ENCODE measurements around the gene CDH5. TPM values are rescaled to one million over a fixed set of nuclear protein-coding genes. Genes with fewer than 3 reads are reported as not detected.
A peak's percentile ranks its signal among the peaks of the same experiment; 100 is the strongest.

The CDH5 gene
- total and polyA plus RNA-seq, 9 donors, result 6.0 to 36.8 (median 13.4) TPM

DNA sequence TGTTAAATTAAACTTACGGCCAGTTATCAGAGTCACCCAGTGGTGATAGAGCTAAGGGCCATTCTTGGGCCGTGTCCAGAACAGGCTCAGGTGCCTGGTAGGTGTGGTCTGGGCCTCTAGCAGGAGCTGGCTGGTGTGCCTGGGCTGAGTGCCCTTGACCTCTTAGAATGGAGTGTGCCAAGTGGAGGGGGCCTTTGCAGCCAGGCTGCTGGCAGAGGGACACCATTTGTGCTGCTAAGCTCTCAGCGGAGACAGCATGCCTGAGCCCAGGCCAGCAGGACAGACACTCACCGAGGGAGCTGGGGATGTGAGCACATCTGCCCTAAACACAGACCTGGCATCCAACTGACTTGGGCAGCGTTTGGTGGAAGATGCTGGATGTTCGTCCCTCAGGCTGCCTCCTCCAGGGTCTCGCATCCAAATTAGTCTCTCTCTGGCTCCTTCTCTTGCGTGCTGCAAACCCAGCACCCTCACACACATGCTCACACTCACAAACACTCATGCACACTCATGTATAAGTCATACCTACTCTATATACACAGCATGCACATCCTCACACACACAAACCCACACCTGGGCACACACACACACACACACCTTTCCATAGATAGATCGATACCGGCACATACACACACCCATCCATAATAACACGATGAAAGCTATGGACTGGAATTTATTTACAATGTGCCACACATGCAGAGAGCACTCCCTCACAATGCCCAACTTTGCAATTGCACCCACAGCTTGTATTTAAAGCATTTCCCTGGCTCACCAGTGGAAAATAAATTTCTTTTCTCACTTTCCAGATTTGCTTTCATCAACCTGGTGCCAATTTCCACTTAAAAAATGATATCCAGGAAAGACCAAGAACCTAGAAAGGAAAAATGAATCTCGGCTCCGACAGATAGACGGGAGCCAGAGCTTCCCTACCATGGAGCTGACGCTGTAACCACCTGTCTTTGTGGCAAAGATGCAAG is 33.6 kb upstream of the CDH5 start:
- no peaks in the 10 kb centered on the region for H3K9me3 ChIP-seq
- no peak overlapping the region for H3K4me3 ChIP-seq
- H3K4me1 ChIP-seq (ENCODE audit: insufficient read depth), result peaks cover 3% of the 10 kb centered on the region
- DNase-seq, result no peak
- no peak overlapping the region for H3K27ac ChIP-seq
- TF ChIP-seq, protein P1, sequence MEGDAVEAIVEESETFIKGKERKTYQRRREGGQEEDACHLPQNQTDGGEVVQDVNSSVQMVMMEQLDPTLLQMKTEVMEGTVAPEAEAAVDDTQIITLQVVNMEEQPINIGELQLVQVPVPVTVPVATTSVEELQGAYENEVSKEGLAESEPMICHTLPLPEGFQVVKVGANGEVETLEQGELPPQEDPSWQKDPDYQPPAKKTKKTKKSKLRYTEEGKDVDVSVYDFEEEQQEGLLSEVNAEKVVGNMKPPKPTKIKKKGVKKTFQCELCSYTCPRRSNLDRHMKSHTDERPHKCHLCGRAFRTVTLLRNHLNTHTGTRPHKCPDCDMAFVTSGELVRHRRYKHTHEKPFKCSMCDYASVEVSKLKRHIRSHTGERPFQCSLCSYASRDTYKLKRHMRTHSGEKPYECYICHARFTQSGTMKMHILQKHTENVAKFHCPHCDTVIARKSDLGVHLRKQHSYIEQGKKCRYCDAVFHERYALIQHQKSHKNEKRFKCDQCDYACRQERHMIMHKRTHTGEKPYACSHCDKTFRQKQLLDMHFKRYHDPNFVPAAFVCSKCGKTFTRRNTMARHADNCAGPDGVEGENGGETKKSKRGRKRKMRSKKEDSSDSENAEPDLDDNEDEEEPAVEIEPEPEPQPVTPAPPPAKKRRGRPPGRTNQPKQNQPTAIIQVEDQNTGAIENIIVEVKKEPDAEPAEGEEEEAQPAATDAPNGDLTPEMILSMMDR (IDR thresholded peaks at IDR 0.05), result no peak
- no peak for TF ChIP-seq POLR2A (IDR thresholded peaks at IDR 0.05)
- no peak for TF ChIP-seq EP300 (IDR thresholded peaks at IDR 0.05)
- intact Hi-C loops (cut with DNase I), result no loop called here
- H3K27me3 ChIP-seq, result no peaks in the 10 kb centered on the region
- H3K36me3 ChIP-seq, result no peaks in the 10 kb centered on the region
- WGBS, 3 donors, result 88 to 93% (median 90%) methylated on average over 15 of the region's 15 CpGs

DNA sequence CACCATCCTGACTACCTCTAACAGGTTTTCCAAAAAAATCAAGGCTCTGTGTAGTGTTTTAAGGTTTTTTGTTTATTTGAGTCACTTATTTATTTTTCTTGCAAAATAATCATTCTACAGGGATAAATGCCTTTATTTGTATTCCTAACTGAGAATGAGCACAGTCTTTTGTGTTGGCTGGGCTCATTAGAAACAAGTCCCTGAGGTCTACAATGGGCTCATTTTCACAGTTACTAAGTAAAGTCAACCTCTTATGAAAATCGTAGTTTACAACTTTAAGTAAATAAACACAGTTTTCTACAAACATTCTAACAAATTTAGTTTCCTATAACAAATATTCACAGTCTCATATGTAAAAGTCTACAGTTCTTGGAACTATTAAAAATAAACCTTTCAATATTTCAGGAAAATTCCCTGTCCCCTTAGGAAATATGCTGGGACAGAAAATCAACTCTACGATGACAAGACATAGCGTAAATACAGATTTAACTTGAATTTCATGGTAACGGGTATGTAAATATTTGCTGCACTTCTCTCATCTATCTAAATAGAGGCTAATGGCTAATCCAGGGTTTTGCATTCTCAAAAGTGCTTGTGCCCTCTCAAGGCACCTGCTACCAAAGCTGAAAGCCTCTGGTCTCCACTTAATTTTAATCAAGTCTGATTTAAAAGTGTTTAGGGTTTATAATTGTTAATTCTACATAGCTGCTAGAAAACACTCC is 31.5 kb upstream of the CDH5 start:
- Histone ChIP-seq H3K9me3 (no peaks in the 10 kb centered on the region), H3K4me3 (no peak overlapping the region), H3K27me3 (no peaks in the 10 kb centered on the region), H3K4me1 (ENCODE audit: insufficient read depth) (peaks cover 3% of the 10 kb centered on the region), H3K36me3 (no peaks in the 10 kb centered on the region), H3K27ac (no peak overlapping the region)
- intact Hi-C loops (cut with DNase I), result no loop called here
- 69 to 78% (median 77%) methylated on average over 4 of the region's 4 CpGs for WGBS, 3 donors
- TF ChIP-seq, protein P1 (IDR thresholded peaks at IDR 0.05), result no peak
- DNase-seq, result no peak

DNA sequence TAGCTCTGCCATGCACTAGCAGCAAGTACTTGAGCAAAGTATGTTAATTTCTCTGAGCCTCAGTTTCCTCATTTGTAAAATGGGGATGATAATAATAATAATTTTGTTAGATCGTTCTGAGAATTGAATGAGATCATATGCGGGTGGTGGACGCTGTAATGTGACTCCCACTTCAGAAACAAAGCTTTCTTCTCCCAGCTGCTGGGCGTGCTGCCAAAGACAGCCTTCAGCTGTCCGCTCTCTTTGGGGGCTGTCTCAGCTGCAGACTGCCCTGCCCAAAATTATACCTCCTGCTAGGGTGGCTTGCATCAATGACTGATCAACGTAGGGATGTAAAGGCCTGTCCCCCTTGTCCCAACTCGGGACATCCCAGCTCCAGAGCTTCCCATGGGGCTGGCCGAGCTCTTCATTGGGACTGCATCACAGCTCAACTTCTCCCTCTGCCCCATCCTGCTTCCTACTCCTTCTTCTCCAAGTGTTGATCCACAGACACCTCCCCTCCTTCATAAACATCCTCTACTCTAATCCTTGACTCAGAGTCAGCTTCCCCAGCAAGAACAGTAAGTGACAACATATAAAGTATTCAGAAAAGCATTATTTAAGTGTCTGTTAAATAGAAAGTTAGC is 30.7 kb upstream of the CDH5 start:
- Histone ChIP-seq H3K4me3 (no peak overlapping the region), H3K36me3 (no peaks in the 10 kb centered on the region), H3K9me3 (no peaks in the 10 kb centered on the region), H3K4me1 (ENCODE audit: insufficient read depth) (peaks cover 3% of the 10 kb centered on the region), H3K27ac (no peak overlapping the region), H3K27me3 (no peaks in the 10 kb centered on the region)
- TF ChIP-seq, protein P1 (IDR thresholded peaks at IDR 0.05), result no peak
- TF ChIP-seq EP300 (IDR thresholded peaks at IDR 0.05), result no peak
- no peak for TF ChIP-seq POLR2A (IDR thresholded peaks at IDR 0.05)
- WGBS, 3 donors, result 6 to 8% (median 7%) methylated on average over 8 of the region's 8 CpGs
- intact Hi-C loops (cut with DNase I), result no loop called here
- peak; percentile 29 to 67 (median 60) for DNase-seq

DNA sequence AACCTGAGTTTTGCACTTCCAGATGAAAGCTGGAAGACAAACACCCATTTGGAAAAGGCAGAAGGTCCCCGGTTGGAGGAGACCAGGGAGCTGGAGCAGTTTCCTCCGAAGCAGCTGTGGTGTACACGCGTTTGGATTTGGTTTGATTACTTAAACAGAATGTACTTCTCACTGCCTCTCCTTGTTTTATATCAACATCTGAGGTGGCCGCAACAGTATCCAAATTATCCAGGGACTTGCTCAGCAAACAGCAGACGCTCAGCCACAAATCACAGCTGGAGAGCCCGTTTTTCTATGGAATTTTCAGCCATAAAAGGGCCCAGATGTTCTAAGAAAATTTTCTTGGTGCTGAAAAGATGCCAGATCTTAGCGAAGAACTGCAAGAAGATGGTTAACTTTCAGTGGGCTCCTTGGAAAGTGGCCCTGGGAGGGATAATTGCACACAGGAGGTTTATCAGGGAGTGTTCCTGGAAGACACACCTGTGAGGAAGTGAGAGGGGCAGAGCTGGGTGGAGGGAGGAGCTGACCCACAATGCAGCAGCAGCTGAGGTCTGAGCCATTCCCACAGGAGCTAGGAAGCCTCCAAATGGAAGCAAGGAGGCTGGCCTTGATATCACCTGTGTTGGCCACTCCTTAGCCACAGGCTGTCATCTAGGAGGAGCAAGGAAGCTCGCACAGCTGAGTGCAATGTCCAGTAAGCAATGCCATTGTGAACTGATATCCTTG is 28.9 kb upstream of the CDH5 start:
- Histone ChIP-seq H3K27ac (no peak overlapping the region), H3K4me3 (no peak overlapping the region), H3K4me1 (ENCODE audit: insufficient read depth) (peaks cover 3% of the 10 kb centered on the region), H3K27me3 (no peaks in the 10 kb centered on the region), H3K9me3 (no peaks in the 10 kb centered on the region), H3K36me3 (no peaks in the 10 kb centered on the region)
- DNase-seq, result no peak
- no peak for TF ChIP-seq EP300 (IDR thresholded peaks at IDR 0.05)
- TF ChIP-seq, protein P1 (IDR thresholded peaks at IDR 0.05), result no peak
- no peak for TF ChIP-seq POLR2A (IDR thresholded peaks at IDR 0.05)
- intact Hi-C loops (cut with DNase I), result no loop called here
- 23 to 35% (median 27%) methylated on average over 9 of the region's 9 CpGs for WGBS, 3 donors
